Esophagus squamous epithelium (tissue), 5 donors: ENCODE results near the gene PLEKHA7. TPM values are rescaled to one million over a fixed set of nuclear protein-coding genes. Genes with fewer than 3 reads are reported as not detected.

ENCODE experiments used
- DNase-seq: peaks from one replicate; lab custom pipeline; 2025; lab: John Stamatoyannopoulos, UW
- H3K27ac ChIP-seq, 4 donors: fragments of 200-600 bp; sonication (generic); one replicate each; pipeline ENCODE4 v1.5.1; 2016 to 2019; ENCODE audit warnings: mild to moderate bottlenecking in 1 of 4
- H3K27me3 ChIP-seq, 4 donors: fragments of 200-600 bp; sonication (generic); 1 replicate in 3 of 4; 2 replicates in 1 of 4; pipeline versions ENCODE4 v1.5.1 to v1.6.0; 2017 to 2021; ENCODE audit warnings: antibody characterized with exemption in 1 of 4
- H3K36me3 ChIP-seq, 3 donors: fragments of 200-600 bp; sonication (generic); one replicate each; pipeline ENCODE4 v1.5.1; 2016 to 2019
- H3K4me1 ChIP-seq, 3 donors: fragments of 200-600 bp; sonication (generic); one replicate each; pipeline ENCODE4 v1.5.1; 2017 to 2019
- H3K4me3 ChIP-seq, 4 donors: fragments of 200-600 bp; sonication (generic); 1 replicate in 3 of 4; 2 replicates in 1 of 4; pipeline ENCODE4 v1.5.1; 2016 to 2019; ENCODE audit warnings: mild to moderate bottlenecking in 2 of 4, moderate library complexity in 1 of 4
- H3K9me3 ChIP-seq, 3 donors: fragments of 200-600 bp; sonication (generic); one replicate each; pipeline ENCODE4 v1.5.1; 2016 to 2019
- CTCF ChIP-seq, 6 experiments: fragments of 450-650 bp in 4 of 6; fragments of 200-600 bp in 2 of 6; sonication (generic) in 2 of 6; IDR thresholded peaks; one replicate each; pipeline ENCODE4 v1.5.1; 2016 to 2019; ENCODE audit warnings: antibody characterized with exemption in 6 of 6, mild to moderate bottlenecking in 4 of 6, moderate library complexity in 4 of 6
- POLR2A ChIP-seq, 4 donors: fragments of 450-650 bp; IDR thresholded peaks; one replicate each; pipeline ENCODE4 v1.6.1; 2017; ENCODE audit warnings: antibody characterized with exemption in 4 of 4, mild to moderate bottlenecking in 4 of 4, moderate library complexity in 3 of 4
- WGBS, 2 donors: methylation state at CpG; one replicate each; pipeline ENCODE4 v1.1.5; 2018; 5-methylcytosine and 5-hydroxymethylcytosine counted together
- intact Hi-C: fragments of 100-400 bp; cut with DNase I; formaldehyde crosslinking; loops from one replicate; pipeline ENCODE4 v1.15.0; 2022
- total RNA-seq, 4 donors: library from RNA; depleted of rRNA; stranded (reverse); fragments of >200 nt; gene quantifications; one replicate each; pipeline ENCODE4 v1.1.0, GENCODE V29; 2016
- donor health status: DM: yes; HTN: yes; CAD: no.

PLEKHA7 gene
- total RNA-seq, 4 donors from 2014 or later, result 49.8 to 129 (median 59.3) TPM

- H3K9me3 ChIP-seq, result no peaks in the 10 kb centered on the region
- no peak overlapping the region for H3K4me3 ChIP-seq
- no peak for DNase-seq
- 49 to 51% methylated on average over 2 to 4 of the region's 4 CpGs for WGBS, 2 donors
- no peak for TF ChIP-seq POLR2A (IDR thresholded peaks at IDR 0.05)
- no peak for TF ChIP-seq CTCF (IDR thresholded peaks at IDR 0.05)
- H3K36me3 ChIP-seq, result peaks cover 0 to 65% (median 0%) of the 10 kb centered on the region in 3 donors
- H3K4me1 ChIP-seq, result peaks cover 5 to 55% (median 6%) of the 10 kb centered on the region in 3 donors
- H3K27ac ChIP-seq, result peak overlapping the region in 1 of 4 donors; percentile 12
- H3K27me3 ChIP-seq, result no peaks in the 10 kb centered on the region
- intact Hi-C loops, result no loop called here
Observed at GRCh38 chr11:16817351-16817750, 196.9 kb downstream of the PLEKHA7 start.

GRCh38 chr11:16816358-16817270, 197.6 kb downstream of the PLEKHA7 start:
- no peak for DNase-seq
- TF ChIP-seq CTCF (IDR thresholded peaks at IDR 0.05), result no peak
- no peak for TF ChIP-seq POLR2A (IDR thresholded peaks at IDR 0.05)
- Histone ChIP-seq H3K27ac (peak overlapping the region in 1 of 4 donors; percentile 12), H3K9me3 (no peaks in the 10 kb centered on the region), H3K4me3 (no peak overlapping the region), H3K36me3 (peaks cover 0 to 72% (median 0%) of the 10 kb centered on the region in 3 donors), H3K4me1 (peaks cover 5 to 56% (median 6%) of the 10 kb centered on the region in 3 donors), H3K27me3 (no peaks in the 10 kb centered on the region)
- WGBS, 2 donors, result 95 to 96% methylated on average over 8 to 20 of the region's 32 CpGs
- intact Hi-C loops, result no loop called here

GRCh38 chr11:16815047-16815767, 199.0 kb downstream of the PLEKHA7 start:
- peak overlapping the region in 2 of 4 donors; percentile 39 to 70 for H3K27ac ChIP-seq
- no peak overlapping the region for H3K4me3 ChIP-seq
- H3K36me3 ChIP-seq, result peaks cover 0 to 79% (median 0%) of the 10 kb centered on the region in 3 donors
- no peaks in the 10 kb centered on the region for H3K9me3 ChIP-seq
- TF ChIP-seq POLR2A (IDR thresholded peaks at IDR 0.05) (no peak), CTCF (IDR thresholded peaks at IDR 0.05) (no peak)
- 67 to 73% methylated on average over 21 to 23 of the region's 23 CpGs for WGBS, 2 donors
- no peak for DNase-seq
- peaks cover 0 to 56% (median 11%) of the 10 kb centered on the region in 3 donors for H3K4me1 ChIP-seq
- H3K27me3 ChIP-seq, result no peaks in the 10 kb centered on the region
- intact Hi-C loops, result no loop called here

DNA sequence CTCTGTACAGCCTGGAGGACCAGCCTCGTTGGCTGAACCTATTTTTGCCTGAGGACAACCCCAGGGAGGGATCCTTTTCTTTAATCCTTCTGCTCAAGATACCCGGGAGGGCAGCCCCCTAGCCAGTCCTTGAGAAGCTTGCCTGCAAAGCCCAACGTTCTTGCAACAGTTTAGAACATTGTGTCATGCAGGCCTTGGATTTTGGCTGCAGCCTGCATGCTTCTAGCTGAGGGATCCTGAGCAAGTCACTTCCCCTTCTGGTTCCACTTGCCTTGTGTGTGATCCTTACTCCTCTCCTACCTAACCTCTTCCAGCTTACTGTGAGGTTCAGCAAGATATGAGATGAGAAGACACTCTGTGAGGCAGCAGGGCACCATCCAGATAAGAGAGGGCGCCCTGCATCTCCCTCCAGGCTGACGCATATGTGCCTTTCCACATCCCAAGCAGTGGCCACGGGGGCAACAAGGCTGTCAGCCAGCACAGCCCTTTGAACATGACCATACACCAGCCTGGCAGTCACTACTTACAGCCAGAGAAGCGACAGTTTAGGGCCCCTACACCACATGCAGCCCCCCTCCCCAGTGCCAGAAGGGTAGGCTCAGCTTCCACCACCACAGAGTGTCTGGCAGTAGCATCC, 199.7 kb downstream of the PLEKHA7 start:
- Histone ChIP-seq H3K4me3 (no peak overlapping the region), H3K36me3 (peaks cover 0 to 79% (median 0%) of the 10 kb centered on the region in 3 donors)
- intact Hi-C loops, result no loop called here

More for the DNA sequence above, 199.7 kb downstream of the PLEKHA7 start:
- peak overlapping the region in 2 of 4 donors; percentile 39 to 70 for H3K27ac ChIP-seq
- WGBS, 2 donors, result 46 to 50% methylated on average over 3 of the region's 7 CpGs
- H3K9me3 ChIP-seq, result no peaks in the 10 kb centered on the region
- no peak for DNase-seq
- H3K27me3 ChIP-seq, result no peaks in the 10 kb centered on the region
- H3K4me1 ChIP-seq, result peaks cover 0 to 61% (median 14%) of the 10 kb centered on the region in 3 donors
- TF ChIP-seq POLR2A (IDR thresholded peaks at IDR 0.05) (no peak), CTCF (IDR thresholded peaks at IDR 0.05) (no peak)
